Measurements from ENCODE around the gene WNT2B. TPM values are rescaled to one million over a fixed set of nuclear protein-coding genes. Genes with fewer than 3 reads are reported as not detected.

WNT2B gene
- polyA plus RNA-seq, 1 donor (not counting 4 experiments of a cell fraction or from before 2014, with no cell fraction given), result 0.51 TPM

- dilution Hi-C loops (cut with MboI; ENCODE audit: extremely low pct_ligation_motif_present, low sequenced_read_pairs), result no loop called here
- H3K9ac ChIP-seq (ENCODE audit: control insufficient read depth, extremely low read depth, insufficient read depth, low read length), result no peak overlapping the region
- H3K79me2 ChIP-seq (ENCODE audit: control insufficient read depth, insufficient read depth, low read length), result no peaks in the 10 kb centered on the region
- no peaks in the 10 kb centered on the region for H3K9me1 ChIP-seq (ENCODE audit: control insufficient read depth, extremely low read depth, insufficient read depth, low read length)
- peaks cover 20% of the 10 kb centered on the region for H3K4me1 ChIP-seq (ENCODE audit: control insufficient read depth, extremely low read depth, insufficient read depth, low read length)
- H3K27ac ChIP-seq (ENCODE audit: control insufficient read depth, insufficient read depth, low read length), result peak overlapping the region; percentile 73
- no peaks in the 10 kb centered on the region for H4K20me1 ChIP-seq (ENCODE audit: control insufficient read depth, extremely low read depth, insufficient read depth, low read length)
- TF ChIP-seq EZH2 (IDR thresholded peaks at IDR 0.05; ENCODE audit: low read length), result no peak
- no peak for TF ChIP-seq CTCF (optimal IDR thresholded peaks at IDR 0.05 in 1 of 3, IDR thresholded peaks at IDR 0.05 in 1 of 3, conservative IDR thresholded peaks at IDR 0.05 in 1 of 3; ENCODE audit: extremely low read depth in 1 of 3, insufficient read depth in 2 of 3, low read length in 3 of 3)
- H2AFZ ChIP-seq (ENCODE audit: control insufficient read depth, low read length), result no peak overlapping the region
- FAIRE-seq (peak; percentile 90), DNase-seq (ENCODE audit: low read depth, low spot score) (peak; percentile 68)
- no peaks in the 10 kb centered on the region for H3K9me3 ChIP-seq (ENCODE audit: control insufficient read depth, low read depth, low read length)
- no peaks in the 10 kb centered on the region for H3K27me3 ChIP-seq (ENCODE audit: control insufficient read depth, extremely low read depth, insufficient read depth, low read length)
- H3K4me3 ChIP-seq (ENCODE audit: control insufficient read depth in 2 of 3, extremely low read depth in 1 of 3, insufficient read depth in 2 of 3, low read depth in 1 of 3, low read length in 3 of 3), result no peak overlapping the region
- peaks cover 3 to 5% of the 10 kb centered on the region in 2 experiments for H3K36me3 ChIP-seq (ENCODE audit: control insufficient read depth in 2 of 2, extremely low read depth in 1 of 2, insufficient read depth in 2 of 2, low read length in 2 of 2)
- peak overlapping the region; percentile 7 for H3K4me2 ChIP-seq (ENCODE audit: control insufficient read depth, extremely low read depth, insufficient read depth, low read depth, low read length)
Observed at GRCh38 chr1:112544011-112544688, 35.4 kb downstream of the WNT2B start.

- Histone ChIP-seq H3K9me1 (ENCODE audit: control insufficient read depth, extremely low read depth, insufficient read depth, low read length) (no peaks in the 10 kb centered on the region), H3K27ac (ENCODE audit: control insufficient read depth, insufficient read depth, low read length) (peak overlapping the region; percentile 73), H3K79me2 (ENCODE audit: control insufficient read depth, insufficient read depth, low read length) (no peaks in the 10 kb centered on the region), H4K20me1 (ENCODE audit: control insufficient read depth, extremely low read depth, insufficient read depth, low read length) (no peaks in the 10 kb centered on the region), H2AFZ (ENCODE audit: control insufficient read depth, low read length) (no peak overlapping the region), H3K36me3 (ENCODE audit: control insufficient read depth in 2 of 2, extremely low read depth in 1 of 2, insufficient read depth in 2 of 2, low read length in 2 of 2) (peaks cover 3 to 5% of the 10 kb centered on the region in 2 experiments), H3K4me3 (ENCODE audit: control insufficient read depth in 2 of 3, extremely low read depth in 1 of 3, insufficient read depth in 2 of 3, low read depth in 1 of 3, low read length in 3 of 3) (no peak overlapping the region), H3K9ac (ENCODE audit: control insufficient read depth, extremely low read depth, insufficient read depth, low read length) (no peak overlapping the region), H3K9me3 (ENCODE audit: control insufficient read depth, low read depth, low read length) (no peaks in the 10 kb centered on the region), H3K27me3 (ENCODE audit: control insufficient read depth, extremely low read depth, insufficient read depth, low read length) (no peaks in the 10 kb centered on the region), H3K4me2 (ENCODE audit: control insufficient read depth, extremely low read depth, insufficient read depth, low read depth, low read length) (peak overlapping the region; percentile 7), H3K4me1 (ENCODE audit: control insufficient read depth, extremely low read depth, insufficient read depth, low read length) (peaks cover 20% of the 10 kb centered on the region)
- DNase-seq (ENCODE audit: low read depth, low spot score) (no peak), FAIRE-seq (no peak)
- TF ChIP-seq CTCF (optimal IDR thresholded peaks at IDR 0.05 in 1 of 3, IDR thresholded peaks at IDR 0.05 in 1 of 3, conservative IDR thresholded peaks at IDR 0.05 in 1 of 3; ENCODE audit: extremely low read depth in 1 of 3, insufficient read depth in 2 of 3, low read length in 3 of 3), result no peak
- no peak for TF ChIP-seq EZH2 (IDR thresholded peaks at IDR 0.05; ENCODE audit: low read length)
- dilution Hi-C loops (cut with MboI; ENCODE audit: extremely low pct_ligation_motif_present, low sequenced_read_pairs), result no loop called here
Observed at GRCh38 chr1:112544751-112545150, 36.0 kb downstream of the WNT2B start.

All from keratinocyte (primary cell).